Loucy (cell line): ENCODE results near the gene ALPK1.

Source experiments
- H2AFZ ChIP-seq: fragments of 200-600 bp; sonication (generic); 2 replicates; pipeline ENCODE4 v1.6.0; 2016; ENCODE audit warnings: antibody characterized with exemption, mild to moderate bottlenecking, low read length, moderate library complexity
- H3F3A ChIP-seq: fragments of 200-600 bp; 2 replicates; pipeline ENCODE4 v1.6.0; 2016; ENCODE audit warnings: antibody characterized with exemption, low read depth, mild to moderate bottlenecking
- H3K27me3 ChIP-seq: fragments of 200-600 bp; sonication (generic); 2 replicates; pipeline ENCODE4 v1.6.1; 2014; ENCODE audit warnings: low read length, mild to moderate bottlenecking; ENCODE audit not compliant: insufficient read depth, poor library complexity, severe bottlenecking
- H3K36me3 ChIP-seq: fragments of 200-600 bp; sonication (generic); 2 replicates; pipeline ENCODE4 v1.6.1; 2016; ENCODE audit warnings: low read length; ENCODE audit not compliant: insufficient read depth
- H3K4me1 ChIP-seq: fragments of 200-600 bp; sonication (generic); 2 replicates; pipeline ENCODE4 v1.5.1; 2014; ENCODE audit warnings: low read length, mild to moderate bottlenecking; ENCODE audit not compliant: insufficient read depth, poor library complexity, severe bottlenecking
- H3K4me2 ChIP-seq: fragments of 200-600 bp; sonication (generic); 2 replicates; pipeline ENCODE4 v1.6.0; 2014; ENCODE audit warnings: antibody characterized with exemption, low read length, low read depth, mild to moderate bottlenecking; ENCODE audit not compliant: poor library complexity, severe bottlenecking
- H3K4me3 ChIP-seq: fragments of 200-600 bp; sonication (generic); 2 replicates; pipeline ENCODE4 v1.5.1; 2014; ENCODE audit warnings: low read length, mild to moderate bottlenecking, mixed read lengths; ENCODE audit not compliant: poor library complexity, severe bottlenecking
- H3K79me2 ChIP-seq: fragments of 200-600 bp; sonication (generic); 2 replicates; pipeline ENCODE4 v1.6.1; 2014; ENCODE audit warnings: low read length; ENCODE audit not compliant: insufficient read depth
- H3K9ac ChIP-seq: fragments of 200-600 bp; sonication (generic); 2 replicates; pipeline ENCODE4 v1.6.0; 2014; ENCODE audit warnings: mild to moderate bottlenecking, low read depth, low read length, moderate library complexity; ENCODE audit not compliant: poor library complexity, severe bottlenecking
- H3K9me2 ChIP-seq: fragments of 200-600 bp; sonication (generic); replicated peaks from 2 replicates; pipeline ENCODE4 v1.6.1; 2016; ENCODE audit warnings: low read depth, low read length, mixed read lengths
- H3K9me3 ChIP-seq: fragments of 200-600 bp; sonication (generic); 2 replicates; pipeline ENCODE4 v1.6.1; 2014; ENCODE audit warnings: mild to moderate bottlenecking, antibody characterized with exemption, low read length, low read depth; ENCODE audit not compliant: insufficient read depth
- H4K20me1 ChIP-seq: fragments of 200-600 bp; sonication (generic); 2 replicates; pipeline ENCODE4 v1.6.0; 2014; ENCODE audit warnings: antibody characterized with exemption, low read length, mild to moderate bottlenecking; ENCODE audit not compliant: insufficient read depth, poor library complexity, severe bottlenecking
- CTCF ChIP-seq: fragments of 200-600 bp; sonication (generic); conservative IDR thresholded peaks from 2 replicates; pipeline ENCODE4 v1.5.1; 2014; ENCODE audit warnings: mild to moderate bottlenecking, antibody characterized with exemption, low read length
- EZH2phosphoT487 ChIP-seq: fragments of 200-600 bp; IDR thresholded peaks from 2 replicates; pipeline ENCODE4 v1.6.1; 2018; ENCODE audit warnings: antibody characterized with exemption, mild to moderate bottlenecking, moderate library complexity, borderline replicate concordance

Gene ALPK1

GRCh38 chr4:112410804-112411203, 113.6 kb downstream of the ALPK1 start:
- Histone ChIP-seq H3K27me3 (no peaks in the 10 kb centered on the region), H3K4me1 (no peaks in the 10 kb centered on the region), H3K4me3 (no peak overlapping the region), H2AFZ (no peak overlapping the region), H4K20me1 (no peaks in the 10 kb centered on the region), H3K4me2 (no peak overlapping the region), H3K9me2 (no peaks in the 10 kb centered on the region), H3F3A (no peaks in the 10 kb centered on the region), H3K79me2 (no peaks in the 10 kb centered on the region), H3K36me3 (no peaks in the 10 kb centered on the region; the same call in 1 of the 2 replicates), H3K9me3 (no peaks in the 10 kb centered on the region), H3K9ac (no peak overlapping the region)
- no peak for TF ChIP-seq CTCF
- no peak for TF ChIP-seq EZH2phosphoT487

GRCh38 chr4:112411781-112412550, 114.8 kb downstream of the ALPK1 start:
- Histone ChIP-seq H3K79me2 (no peaks in the 10 kb centered on the region), H3K9me2 (no peaks in the 10 kb centered on the region), H4K20me1 (no peaks in the 10 kb centered on the region), H3K9me3 (no peaks in the 10 kb centered on the region), H3K4me1 (no peaks in the 10 kb centered on the region), H2AFZ (no peak overlapping the region), H3K27me3 (no peaks in the 10 kb centered on the region), H3K9ac (no peak overlapping the region), H3F3A (no peaks in the 10 kb centered on the region), H3K4me3 (no peak overlapping the region), H3K4me2 (no peak overlapping the region), H3K36me3 (no peaks in the 10 kb centered on the region; the same call in 1 of the 2 replicates)
- no peak for TF ChIP-seq EZH2phosphoT487
- TF ChIP-seq CTCF, result no peak

GRCh38 chr4:112416464-112416863, 119.3 kb downstream of the ALPK1 start:
- no peak overlapping the region for H3K4me2 ChIP-seq
- no peaks in the 10 kb centered on the region for H3K27me3 ChIP-seq
- no peaks in the 10 kb centered on the region for H3K9me2 ChIP-seq
- H3K36me3 ChIP-seq, result no peaks in the 10 kb centered on the region; the same call in 1 of the 2 replicates
- no peak overlapping the region for H2AFZ ChIP-seq
- no peaks in the 10 kb centered on the region for H4K20me1 ChIP-seq
- no peak overlapping the region for H3K4me3 ChIP-seq
- no peaks in the 10 kb centered on the region for H3K9me3 ChIP-seq
- TF ChIP-seq CTCF, result no peak
- TF ChIP-seq EZH2phosphoT487, result no peak
- H3K79me2 ChIP-seq, result no peaks in the 10 kb centered on the region
- H3K4me1 ChIP-seq, result no peaks in the 10 kb centered on the region
- H3K9ac ChIP-seq, result no peak overlapping the region
- no peaks in the 10 kb centered on the region for H3F3A ChIP-seq
